Uterus (tissue), 2 donors: ENCODE data around the gene PHB1.

Source experiments
- CTCF ChIP-seq, 4 experiments: fragments of 200-600 bp in 2 of 4; fragments of 450-650 bp in 2 of 4; sonication (generic) in 2 of 4; IDR thresholded peaks; one replicate each; pipeline ENCODE4 v1.5.1; 2016 to 2019; ENCODE audit warnings: antibody characterized with exemption in 4 of 4, mild to moderate bottlenecking in 2 of 4, moderate library complexity in 1 of 4
- POLR2A ChIP-seq, 2 donors: fragments of 450-650 bp; IDR thresholded peaks; one replicate each; pipeline ENCODE4 v1.6.1; 2016; ENCODE audit warnings: antibody characterized with exemption in 2 of 2, mild to moderate bottlenecking in 1 of 2, moderate library complexity in 1 of 2

- TF ChIP-seq CTCF (IDR thresholded peaks at IDR 0.05) (no peak), POLR2A (IDR thresholded peaks at IDR 0.05) (no peak)
These were observed 9.8 kb downstream of the PHB1 start for GRCh38 chr17:49404906-49405305.
